H1 (cell line): Measurements from ENCODE around the gene UGT1A9. TPM values are rescaled to one million over a fixed set of nuclear protein-coding genes. Genes with fewer than 3 reads are reported as not detected.

Experiments used
- JUN ChIP-seq: IDR thresholded peaks from 2 replicates; pipeline ENCODE4 v1.6.1; 2011; ENCODE audit warnings: low read depth, mild to moderate bottlenecking, improper control_type of control experiment, low read length
- NRF1 ChIP-seq: IDR thresholded peaks from 2 replicates; pipeline ENCODE4 v1.6.1; 2011; ENCODE audit warnings: mild to moderate bottlenecking, low read depth, low read length, improper control_type of control experiment
- RFX5 ChIP-seq: IDR thresholded peaks from 2 replicates; pipeline ENCODE4 v1.6.1; 2011; ENCODE audit warnings: low read depth, low read length, improper control_type of control experiment, borderline replicate concordance
- polyA plus RNA-seq, 7 experiments: library from polyadenylated mRNA; depleted of rRNA in 3 of 7; stranded (reverse) in 5 of 7; unstranded in 2 of 7; fragments of >200 nt in 5 of 7; fragments of 200-250 nt in 2 of 7; gene quantifications; 1 replicate in 5 of 7; 2 replicates in 1 of 7; 4 replicates in 1 of 7; pipeline versions ENCODE4 v1.2.1 to v1.2.3, GENCODE V29; 2011 to 2013; ENCODE audit warnings: missing spikeins in 2 of 7, mixed read lengths in 2 of 7
- total RNA-seq: library from RNA; stranded (reverse); fragmentation: NEBNext Ultra II Directional; extraction: Animal tissue kit (Norgen Biotek cat#: 25700); gene quantifications from 2 replicates; pipeline ENCODE4 v1.2.1, GENCODE V29; 2021
- TF ChIP-seq, protein P1 (sequence below), 3 experiments: IDR thresholded peaks; 1 replicate in 2 of 3; 2 replicates in 1 of 3; pipeline versions ENCODE4 v1.5.1 to v1.6.1; 2011; ENCODE audit warnings: low read length in 3 of 3, mild to moderate bottlenecking in 3 of 3, inconsistent platforms in 2 of 3, low read depth in 1 of 3, moderate library complexity in 1 of 3; ENCODE audit not compliant: insufficient read depth in 1 of 3; ENCODE audit errors: control extremely low read depth in 1 of 3
- TF ChIP-seq, protein P2 (sequence below): IDR thresholded peaks from 2 replicates; pipeline ENCODE4 v1.6.1; 2012; ENCODE audit warnings: inconsistent platforms

Gene UGT1A9
- total and polyA plus RNA-seq, 2 of the 8 experiments (the other 6 are each of a cell fraction or from before 2014, with no cell fraction given) = not detected

DNA sequence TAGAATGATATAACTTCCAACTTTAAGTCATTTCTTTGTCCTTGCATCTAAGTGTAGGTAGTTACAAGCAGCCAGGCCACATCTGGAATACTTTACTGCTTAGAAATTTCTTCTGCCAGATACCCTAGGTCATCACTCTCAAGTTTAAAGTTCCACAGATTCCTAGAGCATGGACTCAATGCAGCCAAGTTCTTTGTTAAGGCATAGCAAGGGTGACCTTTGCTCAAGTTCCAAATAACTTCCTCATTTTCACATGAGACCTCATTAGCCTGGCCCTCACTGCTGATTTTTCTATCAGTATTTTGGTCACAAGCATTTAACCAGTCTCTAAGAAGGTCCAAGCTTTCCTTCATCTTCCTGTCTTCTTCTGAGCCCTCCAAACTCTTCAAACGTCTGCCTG lies 7.8 kb upstream of the UGT1A9 start (continued):
- TF ChIP-seq, protein P1, sequence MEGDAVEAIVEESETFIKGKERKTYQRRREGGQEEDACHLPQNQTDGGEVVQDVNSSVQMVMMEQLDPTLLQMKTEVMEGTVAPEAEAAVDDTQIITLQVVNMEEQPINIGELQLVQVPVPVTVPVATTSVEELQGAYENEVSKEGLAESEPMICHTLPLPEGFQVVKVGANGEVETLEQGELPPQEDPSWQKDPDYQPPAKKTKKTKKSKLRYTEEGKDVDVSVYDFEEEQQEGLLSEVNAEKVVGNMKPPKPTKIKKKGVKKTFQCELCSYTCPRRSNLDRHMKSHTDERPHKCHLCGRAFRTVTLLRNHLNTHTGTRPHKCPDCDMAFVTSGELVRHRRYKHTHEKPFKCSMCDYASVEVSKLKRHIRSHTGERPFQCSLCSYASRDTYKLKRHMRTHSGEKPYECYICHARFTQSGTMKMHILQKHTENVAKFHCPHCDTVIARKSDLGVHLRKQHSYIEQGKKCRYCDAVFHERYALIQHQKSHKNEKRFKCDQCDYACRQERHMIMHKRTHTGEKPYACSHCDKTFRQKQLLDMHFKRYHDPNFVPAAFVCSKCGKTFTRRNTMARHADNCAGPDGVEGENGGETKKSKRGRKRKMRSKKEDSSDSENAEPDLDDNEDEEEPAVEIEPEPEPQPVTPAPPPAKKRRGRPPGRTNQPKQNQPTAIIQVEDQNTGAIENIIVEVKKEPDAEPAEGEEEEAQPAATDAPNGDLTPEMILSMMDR (IDR thresholded peaks at IDR 0.05; ENCODE audit: control extremely low read depth in 1 of 3, insufficient read depth in 1 of 3, low read depth in 1 of 3, low read length in 3 of 3) = no peak
- TF ChIP-seq NRF1 (no peak), JUN (no peak), RFX5 (no peak)
- TF ChIP-seq, protein P2, sequence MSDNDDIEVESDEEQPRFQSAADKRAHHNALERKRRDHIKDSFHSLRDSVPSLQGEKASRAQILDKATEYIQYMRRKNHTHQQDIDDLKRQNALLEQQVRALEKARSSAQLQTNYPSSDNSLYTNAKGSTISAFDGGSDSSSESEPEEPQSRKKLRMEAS = no peak
